T-helper 2 cell treated with Interferon-gamma antibody and Interleukin-4, amounts not matched to agents 5 μg/mL and 100 μg/mL, for 36 hours (primary cell): ENCODE results near the gene DNAJB11.
"Not testable (repeated sequence)": the region's sequence is repeated elsewhere in the genome, so short reads cannot be mapped to it uniquely, and the experiment has no call there.

Source experiments
- DNase-seq: peaks from one replicate; pipeline ENCODE4 v3.0.0; 2021; ENCODE audit warnings: low spot score
- H3K27ac Mint-ChIP-seq: one replicate; pipeline ENCODE4 v1.8.0; 2021; ENCODE audit warnings: mild to moderate bottlenecking, mixed read lengths
- H3K27me3 Mint-ChIP-seq: one replicate; pipeline ENCODE4 v1.8.0; 2021; ENCODE audit warnings: low read depth, mixed read lengths
- H3K36me3 Mint-ChIP-seq: one replicate; pipeline ENCODE4 v1.8.0; 2021; ENCODE audit warnings: low read depth, mixed read lengths
- H3K4me1 Mint-ChIP-seq: one replicate; pipeline ENCODE4 v1.8.0; 2021; ENCODE audit warnings: low read depth, mixed read lengths
- H3K4me3 Mint-ChIP-seq: one replicate; pipeline ENCODE4 v1.8.0; 2022; ENCODE audit warnings: mild to moderate bottlenecking, moderate library complexity, mixed read lengths
- H3K9me3 Mint-ChIP-seq: one replicate; pipeline ENCODE4 v1.8.0; 2021; ENCODE audit warnings: mixed read lengths

The DNAJB11 gene

GRCh38 chr3:186570096-186570940 lies at the start of gene DNAJB11:
Gene DNAJB11 (plus strand): TSS chr3:186570720. CDS start chr3:186570898, 178 bp downstream.
- H3K36me3 Mint-ChIP-seq = peaks cover 30% of the 10 kb centered on the region
- peak within 1 kb of the TSS; percentile 99 for H3K4me3 Mint-ChIP-seq
- H3K27ac Mint-ChIP-seq = peak within 1 kb of the TSS; percentile 100
- peak; percentile 99 for DNase-seq
- H3K9me3 Mint-ChIP-seq = no peaks in the 10 kb centered on the region
- H3K4me1 Mint-ChIP-seq = peaks cover 45% of the 10 kb centered on the region
- H3K27me3 Mint-ChIP-seq = no peaks in the 10 kb centered on the region

DNA sequence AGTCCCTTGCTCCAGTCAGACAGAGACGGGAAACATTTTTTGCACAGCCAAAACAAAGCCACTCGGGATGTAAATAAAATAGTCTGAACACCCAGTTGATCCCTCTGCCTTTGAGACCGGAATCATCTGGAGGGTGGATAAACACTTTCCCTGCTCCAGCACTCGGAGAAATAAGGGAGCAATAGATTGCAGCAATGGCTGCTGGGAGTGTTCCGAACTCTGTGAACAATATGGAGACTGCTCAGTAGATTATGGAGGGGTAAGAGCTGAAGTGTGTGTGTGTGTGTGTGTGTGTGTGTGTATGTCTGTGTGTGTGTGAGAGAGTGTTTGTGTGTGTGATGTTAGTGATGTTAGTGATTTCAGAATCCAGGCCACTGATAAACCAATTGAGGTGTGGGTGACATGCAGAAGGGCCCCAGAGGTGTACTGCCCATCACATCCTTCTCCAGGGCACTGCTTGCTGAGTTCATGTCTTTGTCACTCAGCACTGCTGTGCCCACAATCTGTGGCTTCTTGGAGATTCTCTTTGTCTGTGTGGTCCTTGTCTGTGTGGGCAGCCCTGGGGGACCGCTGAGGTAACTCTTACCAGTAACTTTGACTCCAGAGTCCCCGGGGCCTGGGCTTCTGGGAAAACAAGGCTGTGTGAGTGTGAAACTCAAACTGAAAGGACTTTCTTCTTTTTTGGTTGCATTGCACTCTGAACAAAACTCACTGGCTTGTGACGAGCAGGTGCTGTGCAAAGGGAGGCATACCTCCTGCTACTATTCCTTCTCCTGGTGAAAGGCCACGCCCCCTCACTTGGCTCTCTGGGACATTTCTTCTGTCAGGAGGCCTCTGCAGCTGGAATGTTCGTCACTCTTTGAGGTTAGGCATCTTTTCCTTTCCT lies 49.3 kb upstream of the DNAJB11 start:
- Mint-ChIP-seq H3K4me1 (peaks cover 10% of the 10 kb centered on the region), H3K9me3 (peaks cover 4% of the 10 kb centered on the region), H3K27ac (no peak overlapping the region), H3K27me3 (no peaks in the 10 kb centered on the region), H3K4me3 (no peak overlapping the region), H3K36me3 (no peaks in the 10 kb centered on the region)
- DNase-seq = peak; percentile 11

- Mint-ChIP-seq H3K27ac (no peak overlapping the region), H3K9me3 (no peaks in the 10 kb centered on the region), H3K4me3 (no peak overlapping the region), H3K4me1 (peaks cover 10% of the 10 kb centered on the region), H3K27me3 (peaks cover 3% of the 10 kb centered on the region), H3K36me3 (no peaks in the 10 kb centered on the region)
- no peak for DNase-seq
Observed at GRCh38 chr3:186523022-186523421, 47.5 kb upstream of the DNAJB11 start.

DNA sequence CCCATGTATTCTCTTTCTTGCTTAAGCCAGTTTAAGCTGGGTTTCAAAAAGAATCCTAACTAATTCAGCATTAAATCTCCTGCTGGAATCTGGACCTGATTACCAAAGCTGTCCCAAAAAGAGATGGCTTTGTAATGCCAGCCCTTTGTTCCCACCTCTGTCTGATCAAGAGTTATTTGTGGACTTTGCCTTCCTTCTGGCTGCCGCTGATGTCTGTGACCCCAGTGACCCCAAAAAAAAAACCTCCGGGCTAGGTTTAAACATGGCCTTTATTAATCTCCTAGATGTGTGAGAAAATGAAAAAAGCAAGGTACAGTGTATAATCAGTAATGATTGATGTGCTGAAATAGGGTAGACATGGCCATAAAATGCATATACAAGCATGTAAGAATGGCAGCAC lies 47.1 kb upstream of the DNAJB11 start:
- Mint-ChIP-seq H3K36me3 (no peaks in the 10 kb centered on the region), H3K9me3 (no peaks in the 10 kb centered on the region), H3K4me1 (peaks cover 10% of the 10 kb centered on the region)

DNA sequence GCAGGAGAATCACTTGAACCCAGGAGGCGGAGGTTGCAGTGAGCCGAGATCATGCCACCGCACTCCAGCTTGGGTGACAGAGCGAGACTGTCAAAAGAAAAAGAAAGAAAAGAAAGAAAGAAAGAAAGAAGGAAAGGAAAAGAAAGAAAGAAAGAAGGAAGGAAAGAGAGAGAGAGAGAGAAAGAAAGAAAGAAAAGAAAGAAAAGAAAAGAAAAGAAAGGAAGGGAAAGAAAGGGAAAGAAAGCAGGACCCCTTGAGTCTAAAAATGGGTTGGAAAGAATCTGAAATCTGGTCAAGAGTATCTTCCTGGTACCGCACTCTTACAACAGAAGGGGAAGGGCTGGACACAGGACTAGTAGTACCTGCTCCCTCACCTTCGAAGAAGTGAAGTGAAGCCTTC lies 45.9 kb upstream of the DNAJB11 start:
- no peak for DNase-seq
- Mint-ChIP-seq H3K4me1 (peaks cover 3% of the 10 kb centered on the region), H3K4me3 (no peak overlapping the region), H3K36me3 (no peaks in the 10 kb centered on the region), H3K27ac (no peak overlapping the region), H3K9me3 (no peaks in the 10 kb centered on the region), H3K27me3 (peaks cover 3% of the 10 kb centered on the region)

More for the DNA sequence above, 47.1 kb upstream of the DNAJB11 start:
- H3K27me3 Mint-ChIP-seq = peaks cover 3% of the 10 kb centered on the region
- no peak for DNase-seq
- no peak overlapping the region for H3K4me3 Mint-ChIP-seq
- no peak overlapping the region for H3K27ac Mint-ChIP-seq

DNA sequence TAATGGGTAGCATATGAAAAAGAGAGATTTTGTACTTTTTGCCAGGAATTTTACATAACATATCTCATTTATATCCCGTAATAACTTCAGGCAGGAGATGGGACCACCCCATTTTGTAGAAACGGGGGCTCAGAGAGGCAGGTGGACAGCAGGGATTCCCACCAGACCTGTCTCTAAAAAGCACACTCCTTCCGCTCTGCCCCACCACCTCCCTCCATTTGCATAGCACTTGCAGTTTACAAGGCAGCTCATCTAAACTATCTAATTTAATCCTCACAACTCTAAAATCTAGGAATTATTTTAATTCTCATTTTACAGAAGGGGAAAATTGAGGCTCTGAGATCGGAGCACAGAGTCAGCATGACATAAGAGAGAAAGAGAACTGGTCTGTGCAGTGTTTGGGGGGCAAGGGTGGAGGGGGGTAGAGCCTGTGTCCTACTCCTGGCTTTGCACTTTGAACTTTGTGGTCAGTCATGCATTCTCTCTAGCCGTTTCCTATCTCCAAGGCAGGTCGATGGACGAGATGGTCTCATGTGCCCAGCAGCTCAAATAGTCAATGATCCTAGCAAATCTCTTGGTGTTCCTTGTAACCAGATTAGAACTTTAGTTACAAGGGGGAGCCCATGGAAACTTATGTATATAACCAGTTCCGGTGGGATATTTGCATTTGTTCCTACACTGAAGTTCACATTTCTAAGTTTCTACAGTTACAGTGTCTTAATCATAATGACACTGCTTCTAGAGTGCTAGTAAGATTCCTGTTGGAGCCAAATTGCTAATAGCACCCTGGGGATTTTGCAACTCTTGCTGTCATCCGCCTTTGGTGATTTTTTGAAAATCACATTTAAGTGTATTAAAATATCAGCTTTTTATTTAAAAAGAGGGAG lies 44.9 kb upstream of the DNAJB11 start:
- Mint-ChIP-seq H3K4me1 (peaks cover 3% of the 10 kb centered on the region), H3K9me3 (no peaks in the 10 kb centered on the region), H3K27me3 (peaks cover 3% of the 10 kb centered on the region)

DNA sequence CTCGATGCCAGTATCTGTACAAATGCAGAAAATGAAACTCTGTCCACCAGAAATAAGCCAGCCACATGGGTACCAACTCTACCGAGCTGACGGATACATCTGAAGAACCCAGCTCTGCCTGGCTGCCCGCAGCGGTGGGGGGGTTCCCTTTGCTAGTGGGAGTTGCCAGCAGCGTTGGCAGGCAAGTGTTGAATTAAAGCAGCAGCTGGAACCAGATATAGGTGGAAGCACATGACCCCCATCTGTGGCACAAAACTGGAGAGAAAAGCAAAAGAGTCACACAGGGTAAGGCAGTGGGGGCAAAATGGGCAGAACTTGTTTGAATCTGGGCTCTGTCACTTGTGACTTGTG lies 44.3 kb upstream of the DNAJB11 start:
- Mint-ChIP-seq H3K9me3 (no peaks in the 10 kb centered on the region), H3K4me1 (peaks cover 3% of the 10 kb centered on the region), H3K36me3 (no peaks in the 10 kb centered on the region), H3K4me3 (no peak overlapping the region), H3K27me3 (peaks cover 3% of the 10 kb centered on the region), H3K27ac (no peak overlapping the region)
- DNase-seq = no peak

More for the DNA sequence above, 44.9 kb upstream of the DNAJB11 start:
- Mint-ChIP-seq H3K36me3 (no peaks in the 10 kb centered on the region), H3K27ac (no peak overlapping the region), H3K4me3 (no peak overlapping the region)
- no peak for DNase-seq

DNA sequence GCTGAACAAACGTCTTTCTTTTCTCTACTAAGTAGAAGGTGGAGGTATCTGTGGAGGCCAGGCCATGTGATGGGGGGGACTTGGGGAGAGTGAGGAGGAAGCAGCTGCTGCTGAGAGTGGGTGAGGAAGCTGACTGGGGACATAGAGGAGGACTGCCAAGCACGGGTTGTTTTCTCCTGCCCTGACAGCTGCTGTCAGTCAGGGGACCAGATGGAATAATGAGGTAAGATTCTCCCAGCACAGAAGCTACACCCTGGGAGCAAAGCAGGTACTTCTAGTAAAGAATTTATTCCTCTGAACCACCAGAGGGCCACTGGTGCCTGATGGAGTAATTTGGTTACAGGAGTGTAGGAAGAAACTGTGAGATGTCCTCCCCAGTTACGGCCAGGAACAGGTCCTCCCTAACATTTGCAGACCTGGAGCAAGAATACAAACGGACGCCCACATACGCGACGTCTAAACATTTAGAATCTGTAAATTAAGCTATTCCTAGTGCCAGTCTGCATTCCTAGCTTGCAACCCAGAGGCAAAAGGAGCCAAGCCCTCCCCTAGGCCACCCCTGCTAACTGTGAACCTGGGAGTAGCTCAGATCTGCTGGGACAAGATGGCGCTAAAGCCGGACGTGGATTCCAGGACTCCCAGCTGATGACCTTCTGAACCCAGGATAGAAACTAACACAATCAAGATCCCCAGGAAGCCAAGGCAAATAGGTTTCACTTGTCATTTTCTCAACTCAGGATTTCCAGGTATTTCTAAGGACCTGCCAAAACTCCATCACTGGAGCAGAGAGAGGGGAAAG lies 41.1 kb upstream of the DNAJB11 start:
- peaks cover 3% of the 10 kb centered on the region for H3K27me3 Mint-ChIP-seq
- no peak for DNase-seq
- peaks cover 8% of the 10 kb centered on the region for H3K4me1 Mint-ChIP-seq
- H3K4me3 Mint-ChIP-seq = no peak overlapping the region
- no peak overlapping the region for H3K27ac Mint-ChIP-seq
- no peaks in the 10 kb centered on the region for H3K36me3 Mint-ChIP-seq
- H3K9me3 Mint-ChIP-seq = no peaks in the 10 kb centered on the region

GRCh38 chr3:186530415-186530814 lies 40.1 kb upstream of the DNAJB11 start:
- no peaks in the 10 kb centered on the region for H3K9me3 Mint-ChIP-seq
- no peak overlapping the region for H3K4me3 Mint-ChIP-seq
- H3K4me1 Mint-ChIP-seq = peaks cover 16% of the 10 kb centered on the region
- H3K27ac Mint-ChIP-seq = no peak overlapping the region
- DNase-seq = no peak
- H3K36me3 Mint-ChIP-seq = no peaks in the 10 kb centered on the region
- peaks cover 3% of the 10 kb centered on the region for H3K27me3 Mint-ChIP-seq

GRCh38 chr3:186531694-186532093 lies 38.8 kb upstream of the DNAJB11 start:
- peaks cover 20% of the 10 kb centered on the region for H3K4me1 Mint-ChIP-seq
- not testable (repeated sequence) for H3K27me3 Mint-ChIP-seq, H3K4me3 Mint-ChIP-seq, H3K9me3 Mint-ChIP-seq, H3K36me3 Mint-ChIP-seq, DNase-seq, H3K27ac Mint-ChIP-seq

DNA sequence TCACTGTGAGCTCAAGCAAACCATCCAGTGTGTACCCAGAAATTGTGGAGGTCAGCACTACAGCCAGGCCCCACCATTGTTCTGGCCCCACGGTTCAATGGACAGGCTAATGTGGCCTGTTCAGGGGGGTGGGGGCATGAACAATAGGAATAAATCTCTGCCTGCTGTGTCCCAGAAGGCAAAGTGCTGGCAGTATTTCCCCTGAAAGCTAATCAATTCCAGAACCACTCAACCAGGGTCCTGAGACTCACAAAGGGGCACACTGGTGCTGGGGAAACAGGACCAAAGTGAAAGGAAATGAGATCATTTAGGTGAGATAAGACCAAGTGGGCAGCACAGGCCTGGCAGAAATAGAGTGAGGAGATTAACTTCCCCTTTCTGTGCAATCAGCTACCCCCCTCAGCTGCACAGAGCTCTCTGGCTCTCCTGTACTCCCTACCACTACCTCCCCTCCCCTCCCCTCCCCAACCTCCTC lies 37.9 kb upstream of the DNAJB11 start:
- H3K27ac Mint-ChIP-seq = no peak overlapping the region
- no peak for DNase-seq
- H3K4me1 Mint-ChIP-seq = peaks cover 24% of the 10 kb centered on the region
- H3K27me3 Mint-ChIP-seq = peaks cover 2% of the 10 kb centered on the region
- no peaks in the 10 kb centered on the region for H3K36me3 Mint-ChIP-seq
- H3K4me3 Mint-ChIP-seq = no peak overlapping the region
- no peaks in the 10 kb centered on the region for H3K9me3 Mint-ChIP-seq

DNA sequence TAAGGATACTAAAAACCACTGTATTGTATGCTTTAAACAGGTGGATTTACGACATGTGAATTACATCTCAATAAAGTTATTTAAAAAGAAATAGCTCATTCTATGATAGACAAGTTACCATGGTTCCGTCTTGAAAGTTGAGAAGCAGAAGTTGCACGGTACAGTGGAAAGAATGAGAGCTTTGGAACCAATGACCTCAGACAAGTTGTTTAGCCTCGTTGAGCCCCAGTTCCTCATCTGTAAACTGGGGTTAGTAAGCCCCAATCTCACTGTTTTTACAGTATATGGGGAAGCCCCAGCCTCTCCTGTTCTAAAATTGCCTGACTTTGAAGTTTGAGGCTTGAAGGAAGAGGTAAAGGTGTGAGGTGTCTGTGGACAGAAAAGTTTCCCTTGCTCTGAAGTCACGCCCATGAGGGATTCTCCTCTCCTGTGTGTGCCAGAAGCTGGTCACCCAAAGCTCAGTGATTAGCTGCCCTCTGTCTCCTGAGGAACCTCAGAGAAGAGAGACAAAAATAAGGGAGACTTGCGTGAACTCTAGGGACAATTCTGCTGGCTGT lies 36.3 kb upstream of the DNAJB11 start:
- peaks cover 25% of the 10 kb centered on the region for H3K4me1 Mint-ChIP-seq

More for the DNA sequence above, 36.3 kb upstream of the DNAJB11 start:
- Mint-ChIP-seq H3K36me3 (peaks cover 2% of the 10 kb centered on the region), H3K27me3 (no peaks in the 10 kb centered on the region), H3K9me3 (no peaks in the 10 kb centered on the region), H3K27ac (no peak overlapping the region), H3K4me3 (no peak overlapping the region)
- DNase-seq = peak; percentile 61
